Measurements from ENCODE around the gene SERPINA12.

DNA sequence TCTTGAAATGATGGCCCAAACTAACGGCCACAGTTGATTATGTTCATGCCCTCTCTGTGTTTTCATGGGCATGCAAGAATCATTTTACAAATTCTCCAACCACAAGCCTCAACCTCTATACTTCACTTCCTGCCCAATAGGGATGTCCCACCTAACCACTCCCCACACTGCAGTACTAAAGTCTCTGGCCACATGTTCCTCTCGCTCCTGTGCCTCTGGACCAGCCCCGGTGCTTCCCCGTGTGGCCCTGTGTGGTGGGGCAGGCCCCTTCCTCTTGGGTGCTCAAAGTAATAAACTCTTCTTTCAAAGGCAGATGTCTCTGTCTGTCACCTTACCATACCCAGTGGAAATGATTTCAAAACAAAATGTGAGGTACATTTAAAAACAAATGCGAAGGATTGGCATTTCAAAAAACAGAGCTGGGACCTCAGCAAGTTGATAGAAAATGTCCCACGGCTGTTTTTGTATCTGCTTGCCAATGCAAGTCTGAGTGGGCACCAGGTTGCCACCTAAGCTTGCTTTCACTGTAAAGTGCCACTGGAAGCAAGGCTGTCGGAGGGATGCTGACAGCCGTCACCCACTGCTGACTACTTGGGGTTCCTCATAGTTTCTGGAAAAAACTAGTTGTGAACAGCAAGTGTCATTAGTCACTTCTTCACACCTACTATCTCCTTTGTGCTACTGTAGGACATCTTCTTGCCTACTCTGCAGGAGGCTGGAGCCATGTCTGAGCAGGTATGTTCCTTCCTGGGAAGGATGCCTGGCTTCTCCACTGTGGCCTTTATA is 48.4 kb downstream of the SERPINA12 start:
- TF ChIP-seq, protein P1, sequence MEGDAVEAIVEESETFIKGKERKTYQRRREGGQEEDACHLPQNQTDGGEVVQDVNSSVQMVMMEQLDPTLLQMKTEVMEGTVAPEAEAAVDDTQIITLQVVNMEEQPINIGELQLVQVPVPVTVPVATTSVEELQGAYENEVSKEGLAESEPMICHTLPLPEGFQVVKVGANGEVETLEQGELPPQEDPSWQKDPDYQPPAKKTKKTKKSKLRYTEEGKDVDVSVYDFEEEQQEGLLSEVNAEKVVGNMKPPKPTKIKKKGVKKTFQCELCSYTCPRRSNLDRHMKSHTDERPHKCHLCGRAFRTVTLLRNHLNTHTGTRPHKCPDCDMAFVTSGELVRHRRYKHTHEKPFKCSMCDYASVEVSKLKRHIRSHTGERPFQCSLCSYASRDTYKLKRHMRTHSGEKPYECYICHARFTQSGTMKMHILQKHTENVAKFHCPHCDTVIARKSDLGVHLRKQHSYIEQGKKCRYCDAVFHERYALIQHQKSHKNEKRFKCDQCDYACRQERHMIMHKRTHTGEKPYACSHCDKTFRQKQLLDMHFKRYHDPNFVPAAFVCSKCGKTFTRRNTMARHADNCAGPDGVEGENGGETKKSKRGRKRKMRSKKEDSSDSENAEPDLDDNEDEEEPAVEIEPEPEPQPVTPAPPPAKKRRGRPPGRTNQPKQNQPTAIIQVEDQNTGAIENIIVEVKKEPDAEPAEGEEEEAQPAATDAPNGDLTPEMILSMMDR (IDR thresholded peaks at IDR 0.05): no peak
- no peak for TF ChIP-seq POLR2A (IDR thresholded peaks at IDR 0.05)
